Measurements from ENCODE around the gene LEMD3.

LEMD3 gene

DNA sequence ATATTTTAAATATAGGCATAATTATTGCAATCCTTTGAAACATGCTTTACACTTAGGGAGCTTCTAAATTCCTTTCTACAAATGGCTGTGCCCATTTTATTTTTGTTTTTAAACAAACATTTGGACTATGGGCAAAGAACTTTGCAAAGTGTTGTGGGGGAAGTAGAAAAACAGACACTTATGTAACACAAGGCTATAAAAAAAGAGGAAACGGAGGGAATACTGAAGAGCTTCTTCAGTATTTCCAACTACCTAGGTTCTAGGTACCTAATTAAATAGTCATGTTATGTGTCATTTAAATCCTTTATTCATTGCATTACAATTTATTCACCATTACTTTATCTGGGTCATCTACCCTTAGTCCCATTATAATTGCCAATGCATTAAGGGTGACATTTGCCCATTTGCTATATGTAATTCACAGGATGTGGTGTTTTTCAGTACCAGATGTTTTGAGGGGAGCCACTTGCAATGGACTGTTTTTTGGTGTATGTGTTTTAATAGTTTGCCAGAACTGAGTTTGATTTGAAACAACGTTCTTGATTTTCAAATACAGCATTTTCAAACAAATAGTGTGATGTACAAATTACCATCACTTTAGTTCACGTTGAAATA is 107.6 kb downstream of the LEMD3 start:
- CTCF ChIA-PET = interaction anchor here (1.4 kb wide), 1 partner anchor 43 kb away, joined by 3 read pairs; no protein-coding TSS in a partner anchor

GRCh38 chr12:65277994-65278575 is 108.7 kb downstream of the LEMD3 start:
- ChIA-PET CTCF (interaction anchor here (0.6 kb wide), 1 partner anchor 580 kb away, joined by 3 read pairs; no protein-coding TSS in a partner anchor), POLR2A (interaction anchor here (1.4 kb wide), 1 partner anchor 109 kb away, joined by 3 read pairs; the partner anchor contains the start of gene LEMD3)
- no peak for TF ChIP-seq CTCF (IDR thresholded peaks at IDR 0.05; ENCODE audit: insufficient read depth, low read length, missing control alignments)
- no peak for DNase-seq (ENCODE audit: low read depth, low spot score)
- H3K4me3 ChIP-seq (ENCODE audit: low read depth, low read length) = peak overlapping the region; percentile 90

More for the DNA sequence above, 107.6 kb downstream of the LEMD3 start:
- DNase-seq (ENCODE audit: low read depth, low spot score) = no peak
- POLR2A ChIA-PET = no interaction called here
- H3K4me3 ChIP-seq (ENCODE audit: low read depth, low read length) = no peak overlapping the region
- TF ChIP-seq CTCF (IDR thresholded peaks at IDR 0.05; ENCODE audit: insufficient read depth, low read length, missing control alignments) = no peak

GRCh38 chr12:65278576-65279368 is 109.4 kb downstream of the LEMD3 start, which contains the start of gene MSRB3:
Gene MSRB3, plus strand, starts transcription at chr12:65278683. Its CDS starts 29,897 bp downstream, at chr12:65308580.
- peak within 1 kb of the TSS; percentile 90 for H3K4me3 ChIP-seq (ENCODE audit: low read depth, low read length)
- TF ChIP-seq CTCF (IDR thresholded peaks at IDR 0.05; ENCODE audit: insufficient read depth, low read length, missing control alignments) = peak; percentile 23
- ChIA-PET CTCF (interaction anchor here (0.7 to 1.3 kb wide), 2 partner anchors 22 to 157 kb away, joined by 3 read pairs; no protein-coding TSS in a partner anchor), POLR2A (interaction anchor here (1.4 kb wide), 1 partner anchor 110 kb away, joined by 3 read pairs; the partner anchor contains the start of gene LEMD3)
- peak; percentile 10 for DNase-seq (ENCODE audit: low read depth, low spot score)

DNA sequence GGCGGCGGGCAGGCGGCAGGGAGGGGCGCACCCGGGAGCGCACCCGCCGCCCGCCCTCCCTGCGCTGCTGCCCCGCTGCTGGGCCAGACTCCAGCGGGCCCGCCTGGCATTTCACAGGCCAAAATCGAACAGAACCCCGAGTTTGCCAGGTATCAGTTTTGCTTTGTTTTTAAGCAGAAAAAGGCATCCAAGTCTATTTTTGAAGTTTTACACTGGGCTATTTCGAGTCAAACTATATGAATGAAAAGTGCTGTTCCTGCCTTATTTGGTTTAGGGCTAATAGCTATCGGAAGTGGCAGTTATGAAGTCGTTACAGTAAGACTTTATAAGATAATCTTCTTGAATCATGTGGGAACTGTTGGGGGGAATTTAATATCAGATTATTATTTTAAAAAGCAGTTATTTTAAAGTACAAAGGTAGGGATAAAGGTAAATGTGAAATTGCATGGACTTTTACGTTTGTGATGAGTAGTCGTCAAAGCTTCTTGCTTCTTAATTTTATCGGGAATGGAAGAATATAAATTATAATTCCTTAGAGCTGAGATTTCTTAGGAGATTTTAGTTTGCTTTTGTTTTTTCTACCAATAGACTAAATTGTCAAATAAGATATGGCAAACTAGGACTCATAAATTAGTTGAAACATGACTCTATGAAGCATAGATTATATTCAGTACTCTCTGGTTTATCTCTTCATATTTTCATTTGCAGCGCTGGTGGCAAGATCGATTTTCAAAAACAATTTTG is 110.2 kb downstream of the LEMD3 start:
- H3K4me3 ChIP-seq (ENCODE audit: low read depth, low read length) = peak overlapping the region; percentile 90
- DNase-seq (ENCODE audit: low read depth, low spot score) = no peak
- no peak for TF ChIP-seq CTCF (IDR thresholded peaks at IDR 0.05; ENCODE audit: insufficient read depth, low read length, missing control alignments)
- ChIA-PET CTCF (interaction anchor here (0.7 to 1.3 kb wide), 3 partner anchors 21 to 157 kb away, joined by 3 read pairs; no protein-coding TSS in a partner anchor), POLR2A (no interaction called here)

DNA sequence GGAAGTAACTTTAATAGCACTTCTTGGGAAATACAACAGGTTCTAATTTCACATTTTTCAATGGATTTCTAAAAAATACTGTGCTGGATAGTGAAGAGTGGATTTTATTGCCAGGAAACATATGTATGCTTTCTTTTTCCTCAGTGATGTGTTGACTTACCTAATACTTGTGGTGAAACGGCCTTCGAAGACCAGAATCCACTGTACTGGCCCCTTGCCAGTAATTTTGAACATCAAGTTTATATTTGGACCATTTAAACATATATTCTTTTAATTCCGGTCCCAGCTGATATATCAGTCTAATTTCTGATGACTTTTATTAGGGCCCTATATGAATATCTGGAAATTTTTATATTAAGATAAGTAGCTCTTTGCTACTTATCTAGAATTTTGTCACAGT is 110.9 kb downstream of the LEMD3 start:
- no peak for TF ChIP-seq CTCF (IDR thresholded peaks at IDR 0.05; ENCODE audit: insufficient read depth, low read length, missing control alignments)
- DNase-seq (ENCODE audit: low read depth, low spot score) = no peak
- ChIA-PET CTCF (interaction anchor here (0.7 to 1.3 kb wide), 3 partner anchors 14 to 30 kb away, joined by 3 read pairs; no protein-coding TSS in a partner anchor), POLR2A (no interaction called here)
- H3K4me3 ChIP-seq (ENCODE audit: low read depth, low read length) = peak overlapping the region; percentile 90
